ENCODE results near the gene DESI1. TPM values are rescaled to one million over a fixed set of nuclear protein-coding genes. Genes with fewer than 3 reads are reported as not detected.
"Not testable (repeated sequence)": the region's sequence is repeated elsewhere in the genome, so short reads cannot be mapped to it uniquely, and the experiment has no call there.

Gene DESI1
- total RNA-seq, 6 donors from 2014 or later = 28.2 to 41.5 (median 31.1) TPM

DNA sequence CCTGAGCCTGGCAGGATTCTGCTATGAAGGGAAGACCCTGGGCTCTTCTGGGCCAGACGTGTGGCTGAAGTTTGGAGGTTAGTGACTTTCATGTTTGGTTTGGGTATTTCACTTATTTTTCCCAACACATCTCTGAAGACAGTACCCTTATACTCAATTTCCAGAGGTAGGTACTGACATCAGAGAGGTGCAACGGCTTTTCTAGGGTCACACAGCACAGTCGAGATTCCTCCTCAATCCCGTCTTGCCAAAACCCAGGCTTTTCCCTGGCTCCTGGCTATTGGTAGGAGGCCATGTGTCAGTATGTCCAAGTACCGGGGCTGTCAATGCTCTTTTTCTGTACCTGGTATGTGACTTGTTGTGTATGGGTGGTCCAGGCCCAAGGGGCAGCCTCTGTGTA lies 25.1 kb downstream of the DESI1 start:
- TF ChIP-seq, protein P1, sequence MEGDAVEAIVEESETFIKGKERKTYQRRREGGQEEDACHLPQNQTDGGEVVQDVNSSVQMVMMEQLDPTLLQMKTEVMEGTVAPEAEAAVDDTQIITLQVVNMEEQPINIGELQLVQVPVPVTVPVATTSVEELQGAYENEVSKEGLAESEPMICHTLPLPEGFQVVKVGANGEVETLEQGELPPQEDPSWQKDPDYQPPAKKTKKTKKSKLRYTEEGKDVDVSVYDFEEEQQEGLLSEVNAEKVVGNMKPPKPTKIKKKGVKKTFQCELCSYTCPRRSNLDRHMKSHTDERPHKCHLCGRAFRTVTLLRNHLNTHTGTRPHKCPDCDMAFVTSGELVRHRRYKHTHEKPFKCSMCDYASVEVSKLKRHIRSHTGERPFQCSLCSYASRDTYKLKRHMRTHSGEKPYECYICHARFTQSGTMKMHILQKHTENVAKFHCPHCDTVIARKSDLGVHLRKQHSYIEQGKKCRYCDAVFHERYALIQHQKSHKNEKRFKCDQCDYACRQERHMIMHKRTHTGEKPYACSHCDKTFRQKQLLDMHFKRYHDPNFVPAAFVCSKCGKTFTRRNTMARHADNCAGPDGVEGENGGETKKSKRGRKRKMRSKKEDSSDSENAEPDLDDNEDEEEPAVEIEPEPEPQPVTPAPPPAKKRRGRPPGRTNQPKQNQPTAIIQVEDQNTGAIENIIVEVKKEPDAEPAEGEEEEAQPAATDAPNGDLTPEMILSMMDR (IDR thresholded peaks at IDR 0.05) = no peak
- no peak for TF ChIP-seq POLR2AphosphoS5 (IDR thresholded peaks at IDR 0.05)
- no peak for TF ChIP-seq POLR2A (IDR thresholded peaks at IDR 0.05)
- no peak for TF ChIP-seq EP300 (IDR thresholded peaks at IDR 0.05)
- no peaks in the 10 kb centered on the region for H3K9me3 ChIP-seq
- WGBS, 2 donors = 93 to 96% methylated on average over 5 of the region's 5 CpGs
- peaks cover 0 to 16% (median 11%) of the 10 kb centered on the region in 4 donors for H3K36me3 ChIP-seq
- no peaks in the 10 kb centered on the region for H3K27me3 ChIP-seq
- DNase-seq (no peak), ATAC-seq (ENCODE audit: low FRiP score in 2 of 2) (no peak)
- no peak overlapping the region for H3K27ac ChIP-seq
- no peak overlapping the region for H3K4me3 ChIP-seq
- peaks cover 0 to 10% (median 6%) of the 10 kb centered on the region in 4 donors for H3K4me1 ChIP-seq

DNA sequence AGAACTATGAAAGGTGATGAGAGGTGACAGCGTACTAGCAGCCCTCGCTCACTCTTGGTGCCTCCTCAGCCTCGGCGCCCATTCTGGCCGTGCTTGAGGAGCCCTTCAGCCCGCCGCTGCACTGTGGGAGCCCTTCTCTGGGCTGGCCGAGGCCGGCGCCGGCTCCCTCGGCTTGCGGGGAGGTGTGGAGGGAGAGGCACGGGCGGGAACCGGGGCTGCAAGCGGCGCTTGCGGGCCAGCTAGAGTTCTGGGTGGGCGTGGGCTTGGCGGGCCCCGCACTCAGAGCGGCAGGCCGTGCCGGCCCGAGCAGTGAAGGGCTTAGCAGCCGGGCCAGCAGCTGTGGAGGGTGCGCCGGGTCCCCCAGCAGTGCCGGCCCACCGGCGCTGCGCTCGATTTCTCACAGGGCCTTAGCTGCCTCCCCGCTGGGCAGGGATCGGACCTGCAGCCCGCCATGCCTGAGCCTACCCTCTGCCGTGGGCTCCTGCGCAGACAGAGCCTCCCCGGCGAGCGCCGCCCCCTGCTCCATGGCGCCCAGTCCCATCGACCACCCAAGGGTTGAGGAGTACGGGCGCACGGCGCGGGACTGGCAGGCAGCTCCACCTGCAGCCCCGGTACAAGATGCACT lies 27.4 kb downstream of the DESI1 start:
- H3K27me3 ChIP-seq; H3K36me3 ChIP-seq; H3K27ac ChIP-seq; H3K4me3 ChIP-seq; ATAC-seq (ENCODE audit: low FRiP score in 2 of 2); H3K9me3 ChIP-seq: not testable (repeated sequence)
- peak in 1 of 2 donors; percentile 84 for DNase-seq
- H3K4me1 ChIP-seq = peaks cover 4 to 25% (median 17%) of the 10 kb centered on the region in 4 donors
- WGBS, 2 donors = 94 to 95% methylated on average over 30 to 44 of the region's 51 CpGs

DNA sequence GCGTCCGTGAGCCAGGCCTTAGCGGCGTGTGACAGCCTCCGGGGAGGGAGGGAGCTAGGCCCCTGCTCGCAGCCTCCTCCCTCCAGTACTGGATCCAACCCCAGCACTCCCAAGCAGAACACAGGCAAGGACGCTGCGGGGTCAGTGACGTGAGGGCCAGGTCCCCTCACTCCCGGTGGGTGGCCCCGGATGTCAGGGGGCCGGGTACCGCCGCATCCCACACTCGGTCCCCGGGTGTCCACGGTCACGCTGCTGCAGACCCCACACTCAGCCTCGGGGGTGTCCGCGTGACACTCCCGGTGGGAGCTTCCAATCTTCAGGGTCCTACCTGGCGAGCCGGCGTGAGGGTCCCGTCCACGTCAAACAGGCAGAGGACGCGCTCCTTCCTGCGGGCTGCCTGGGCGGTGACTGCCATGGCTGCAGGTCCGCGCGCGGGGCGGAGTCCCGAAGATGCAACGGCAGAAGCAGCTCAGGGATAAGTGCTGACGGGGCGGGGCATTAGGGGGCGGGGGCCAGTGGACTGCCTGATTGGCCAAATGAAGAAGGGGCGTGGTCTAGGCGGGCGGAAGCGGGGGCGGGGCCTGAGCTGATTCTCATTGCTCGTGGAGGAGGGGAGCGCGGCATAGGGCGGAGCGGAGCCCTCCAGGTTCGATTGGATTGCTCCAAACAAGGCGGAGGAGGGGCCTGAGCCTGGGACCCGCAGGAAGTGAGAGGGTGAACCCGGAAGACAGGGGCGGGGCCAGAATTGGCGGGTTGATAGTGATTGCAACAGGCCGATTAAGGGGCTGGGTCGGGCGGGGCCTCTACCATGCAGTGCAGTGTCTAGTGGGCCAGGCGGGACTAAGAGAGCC lies 31.2 kb downstream of the DESI1 start, which contains the start of gene PMM1:
PMM1 (minus strand) TSS at position 450 of the 851 bp plus-strand sequence; CDS start at position 415, 35 bp downstream.
- no peaks in the 10 kb centered on the region for H3K9me3 ChIP-seq
- no peak for TF ChIP-seq EP300 (IDR thresholded peaks at IDR 0.05)
- TF ChIP-seq, protein P1 (IDR thresholded peaks at IDR 0.05) = no peak
- peak in 3 of 4 donors; percentile 58 to 97 (median 69) for TF ChIP-seq POLR2A (IDR thresholded peaks at IDR 0.05)
- TF ChIP-seq POLR2AphosphoS5 (IDR thresholded peaks at IDR 0.05) = peak; percentile 86 to 99
- DNase-seq (peak; percentile 100), ATAC-seq (ENCODE audit: low FRiP score in 2 of 2) (peak; percentile 99)
- H3K4me3 ChIP-seq = peak within 1 kb of the TSS; percentile 63 to 93 (median 88)
- peaks cover 7 to 44% (median 19%) of the 10 kb centered on the region in 4 donors for H3K4me1 ChIP-seq
- WGBS, 2 donors = 0 to 2% methylated on average over 10 to 53 of the region's 61 CpGs
- peak within 1 kb of the TSS; percentile 69 to 97 (median 86) for H3K27ac ChIP-seq
- H3K27me3 ChIP-seq = no peaks in the 10 kb centered on the region
- peaks cover 0 to 9% (median 4%) of the 10 kb centered on the region in 4 donors for H3K36me3 ChIP-seq

DNA sequence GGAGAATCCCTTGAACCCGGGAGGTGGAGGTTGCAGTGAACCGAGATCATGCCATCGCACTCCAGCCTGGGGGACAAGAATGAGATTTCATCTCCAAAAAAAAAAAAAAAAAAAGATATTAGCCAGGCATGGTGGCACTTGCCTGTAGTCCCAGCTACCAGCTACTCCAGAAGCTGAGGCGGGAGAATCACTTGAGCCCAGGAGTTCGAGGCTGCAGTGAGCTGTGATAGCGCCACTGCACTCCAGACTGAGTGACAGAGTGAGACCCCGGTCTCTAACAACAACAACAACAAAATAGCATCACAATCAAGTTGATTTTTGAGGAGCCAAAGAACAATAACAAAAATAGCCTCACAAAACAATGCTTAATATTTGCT lies 33.5 kb downstream of the DESI1 start:
- TF ChIP-seq POLR2A (IDR thresholded peaks at IDR 0.05) (no peak), EP300 (IDR thresholded peaks at IDR 0.05) (no peak), POLR2AphosphoS5 (IDR thresholded peaks at IDR 0.05) (no peak)
- TF ChIP-seq, protein P1 (IDR thresholded peaks at IDR 0.05) = no peak
- Histone ChIP-seq H3K27me3 (no peaks in the 10 kb centered on the region), H3K4me1 (peaks cover 7 to 45% (median 19%) of the 10 kb centered on the region in 4 donors), H3K4me3 (peak overlapping the region in 1 of 4 donors; percentile 92), H3K36me3 (peaks cover 9 to 31% (median 22%) of the 10 kb centered on the region in 4 donors), H3K27ac (peak overlapping the region in 3 of 4 donors; percentile 40 to 64 (median 49)), H3K9me3 (no peaks in the 10 kb centered on the region)
- no peak for ATAC-seq (ENCODE audit: low FRiP score in 2 of 2)
- no peak for DNase-seq
- 70 to 71% methylated on average over 7 of the region's 7 CpGs for WGBS, 2 donors

DNA sequence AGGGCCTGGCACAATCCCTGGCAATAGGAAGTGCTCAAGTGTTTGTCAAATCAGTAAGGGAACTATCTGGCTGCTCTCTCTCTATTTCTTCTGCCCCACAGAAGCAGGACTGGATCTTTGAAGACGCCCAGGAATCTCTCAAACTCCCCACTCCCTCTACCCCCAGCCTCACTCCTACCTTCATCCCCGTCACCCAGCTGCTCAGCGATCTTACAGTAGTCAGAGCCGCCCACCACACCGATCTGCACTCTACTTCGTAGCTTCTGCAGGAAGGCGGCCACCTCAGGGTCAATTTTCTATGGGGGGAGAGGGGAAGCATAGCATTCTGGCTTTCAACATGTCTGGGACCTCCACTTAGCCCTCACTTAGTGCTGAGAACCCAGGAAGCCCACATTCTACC lies 34.9 kb downstream of the DESI1 start:
- Histone ChIP-seq H3K27me3 (no peaks in the 10 kb centered on the region), H3K9me3 (no peaks in the 10 kb centered on the region), H3K36me3 (peaks cover 9 to 38% (median 34%) of the 10 kb centered on the region in 4 donors), H3K27ac (no peak overlapping the region), H3K4me3 (no peak overlapping the region), H3K4me1 (peaks cover 7 to 45% (median 19%) of the 10 kb centered on the region in 4 donors)
- DNase-seq = no peak
- TF ChIP-seq POLR2A (IDR thresholded peaks at IDR 0.05) (no peak), POLR2AphosphoS5 (IDR thresholded peaks at IDR 0.05) (no peak), EP300 (IDR thresholded peaks at IDR 0.05) (no peak)
- TF ChIP-seq, protein P1 (IDR thresholded peaks at IDR 0.05) = no peak
- WGBS, 2 donors = 93 to 97% methylated on average over 7 of the region's 7 CpGs
- no peak for ATAC-seq (ENCODE audit: low FRiP score in 2 of 2)

Measured in upper lobe of left lung (tissue), 6 donors.